BLaER1 treated with 17β-estradiol and CSF1 and Interleukin-3, amounts not matched to agents 10 nM and 100 nM (cell line): ENCODE measurements around the gene EMID1.
"Not testable (repeated sequence)": the region's sequence is repeated elsewhere in the genome, so short reads cannot be mapped to it uniquely, and the experiment has no call there.

ENCODE experiments used
- H3K27ac ChIP-seq, 11 experiments: shearing (Covaris generic); formaldehyde crosslinking; 2 replicates each; pipeline ENCODE4 v1.8.1; 2022
- H3K27me3 ChIP-seq, 11 experiments: shearing (Covaris generic); formaldehyde crosslinking; 2 replicates each; pipeline ENCODE4 v1.8.1; 2022
- H3K36me3 ChIP-seq, 11 experiments: shearing (Covaris generic); formaldehyde crosslinking; 2 replicates each; pipeline ENCODE4 v1.8.1; 2022
- H3K4me1 ChIP-seq, 10 experiments: shearing (Covaris generic); formaldehyde crosslinking; 2 replicates each; pipeline ENCODE4 v1.8.1; 2022
- H3K4me2 ChIP-seq, 11 experiments: shearing (Covaris generic); formaldehyde crosslinking; 2 replicates each; pipeline ENCODE4 v1.8.1; 2022
- H3K4me3 ChIP-seq, 10 experiments: shearing (Covaris generic); formaldehyde crosslinking; 2 replicates each; pipeline ENCODE4 v1.8.1; 2022
- H3K9ac ChIP-seq, 11 experiments: shearing (Covaris generic); formaldehyde crosslinking; 2 replicates each; pipeline ENCODE4 v1.8.1; 2022
- H3K9me3 ChIP-seq, 11 experiments: shearing (Covaris generic); formaldehyde crosslinking; replicated peaks in 1 of 11; 2 replicates each; pipeline ENCODE4 v1.8.1; 2022
- H4K20me1 ChIP-seq, 11 experiments: shearing (Covaris generic); formaldehyde crosslinking; 2 replicates each; pipeline ENCODE4 v1.8.1; 2022
- Cebpa-rat ChIP-seq, 11 experiments: shearing (Covaris generic); IDR thresholded peaks; 2 replicates each; pipeline ENCODE4 v1.8.1; 2022

The EMID1 gene

DNA sequence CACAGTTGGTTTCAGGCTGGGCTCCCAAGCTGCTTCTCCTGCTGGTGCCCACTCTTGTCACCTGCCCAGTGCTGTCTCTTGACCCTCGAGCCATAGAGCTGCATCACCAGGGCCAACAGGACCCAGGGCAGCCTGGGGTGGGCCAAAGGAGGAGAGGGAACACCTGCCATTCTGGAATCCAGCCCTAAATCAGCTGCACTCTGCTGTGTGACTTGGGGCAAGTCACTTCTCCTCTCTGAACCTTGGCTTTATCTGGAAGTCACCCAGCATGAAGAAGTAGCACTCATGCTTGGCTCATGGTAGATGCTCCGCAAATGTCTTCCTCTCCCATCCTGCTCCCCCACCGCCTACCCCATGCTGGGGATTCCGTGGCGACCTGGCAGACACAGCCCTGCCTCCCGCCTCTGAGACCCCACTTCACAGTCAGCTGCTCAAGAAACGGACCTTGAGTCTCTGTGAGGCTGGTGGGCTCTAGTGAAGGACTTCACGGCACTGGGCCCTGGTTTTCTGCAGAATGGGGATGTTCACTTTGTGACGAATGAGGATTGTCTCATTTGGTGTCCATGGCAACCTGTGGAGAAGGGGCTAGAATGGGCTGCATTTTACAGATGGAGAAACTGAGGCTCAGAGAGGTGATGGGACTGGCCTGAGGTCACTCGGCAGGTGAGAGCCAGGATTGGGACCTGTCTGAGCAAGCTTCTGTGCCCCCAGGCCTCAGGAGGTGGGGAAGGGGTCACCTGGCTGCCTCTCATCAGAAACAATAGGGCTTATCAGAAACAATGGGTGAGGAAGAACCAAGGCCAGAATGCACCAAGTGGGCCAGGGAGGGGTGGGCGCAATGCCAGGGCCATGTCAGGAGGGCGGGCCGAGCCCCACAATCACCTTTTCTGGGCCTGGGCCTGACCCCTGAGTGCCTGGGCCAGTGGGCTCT lies 12.4 kb downstream of the EMID1 start:
- Histone ChIP-seq H3K9me3 (no peaks in the 10 kb centered on the region), H3K9ac (no peak overlapping the region)

DNA sequence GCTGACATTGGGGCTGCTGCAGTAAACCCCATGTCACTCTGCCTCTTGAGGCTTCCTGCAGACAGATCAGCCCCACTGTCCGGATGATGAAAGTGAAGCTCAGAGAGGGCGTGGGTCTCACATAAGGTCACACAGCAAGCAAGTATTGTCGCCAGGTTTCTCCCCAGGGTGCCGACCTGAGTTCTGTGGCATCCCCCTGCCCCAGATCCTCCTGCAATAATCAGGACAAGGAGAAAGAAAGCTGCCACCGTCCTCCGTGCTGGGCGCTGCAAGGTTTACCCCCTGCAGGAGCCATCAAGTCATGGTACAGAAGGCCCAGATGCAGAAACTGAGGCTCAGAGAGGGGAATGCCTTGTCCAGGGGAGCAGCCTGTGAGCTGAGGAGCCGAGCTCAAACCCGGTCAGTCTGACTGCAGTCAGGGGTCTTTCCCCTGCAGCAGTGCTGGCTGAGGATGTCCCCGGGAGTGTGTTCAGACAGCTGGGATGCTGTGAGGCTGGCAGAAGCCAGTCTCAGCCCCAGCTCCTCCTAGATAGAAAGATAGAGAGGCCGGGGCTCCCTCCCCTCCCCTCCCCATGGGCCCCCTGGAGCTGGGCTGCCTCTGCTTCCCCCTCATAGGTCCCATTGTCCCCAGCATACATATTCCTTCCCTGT lies 13.2 kb downstream of the EMID1 start:
- Histone ChIP-seq H3K9ac (no peak overlapping the region), H3K4me3 (no peak overlapping the region), H3K27ac (no peak overlapping the region), H3K27me3 (peaks cover 0 to 54% (median 22%) of the 10 kb centered on the region in 11 experiments; a peak in 13 of 22 replicates), H3K4me1 (peaks cover 0 to 10% (median 5%) of the 10 kb centered on the region in 10 experiments; a peak in 10 of 20 replicates), H4K20me1 (peaks cover 0 to 41% (median 16%) of the 10 kb centered on the region in 11 experiments; a peak in 11 of 22 replicates), H3K4me2 (no peak overlapping the region), H3K9me3 (no peaks in the 10 kb centered on the region), H3K36me3 (no peaks in the 10 kb centered on the region)
- TF ChIP-seq Cebpa-rat (IDR thresholded peaks at IDR 0.05): no peak

More for the DNA sequence above, 12.4 kb downstream of the EMID1 start:
- Histone ChIP-seq H3K27me3 (peaks cover 0 to 62% (median 30%) of the 10 kb centered on the region in 11 experiments; a peak in 16 of 22 replicates), H4K20me1 (peaks cover 0 to 49% (median 16%) of the 10 kb centered on the region in 11 experiments; a peak in 11 of 22 replicates), H3K27ac (no peak overlapping the region), H3K4me2 (peak overlapping the region in 3 of 11 experiments; percentile 28 to 45 (median 29); a peak in 1 of 22 replicates), H3K36me3 (no peaks in the 10 kb centered on the region), H3K4me3 (no peak overlapping the region), H3K4me1 (peaks cover 0 to 10% (median 5%) of the 10 kb centered on the region in 10 experiments; a peak in 10 of 20 replicates)
- no peak for TF ChIP-seq Cebpa-rat (IDR thresholded peaks at IDR 0.05)

DNA sequence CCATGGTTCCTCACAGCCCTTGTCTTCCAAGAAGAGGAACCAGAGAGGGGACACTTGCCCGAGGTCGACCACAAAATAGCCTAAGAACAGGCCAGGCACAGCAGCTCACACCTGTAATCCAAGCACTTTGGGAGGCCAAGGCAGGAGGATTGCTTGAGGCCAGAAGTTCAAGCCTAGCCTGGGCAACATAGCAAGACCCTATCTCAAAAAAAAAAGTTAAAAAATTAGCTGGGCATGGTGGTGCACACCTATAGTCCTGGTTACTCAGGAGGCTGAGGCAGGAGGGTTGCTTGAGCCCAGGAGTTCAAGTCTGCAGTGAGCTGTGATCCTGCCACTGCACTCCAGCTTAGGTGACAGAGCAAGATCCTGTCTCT lies 13.7 kb downstream of the EMID1 start:
- not testable (repeated sequence) for H3K9me3 ChIP-seq, H3K4me1 ChIP-seq, H3K4me3 ChIP-seq, H3K36me3 ChIP-seq, H3K9ac ChIP-seq, H3K4me2 ChIP-seq, H3K27ac ChIP-seq
- Histone ChIP-seq H3K27me3 (peaks cover 0 to 49% (median 17%) of the 10 kb centered on the region in 11 experiments; a peak in 13 of 22 replicates), H4K20me1 (peaks cover 0 to 38% (median 11%) of the 10 kb centered on the region in 11 experiments; a peak in 11 of 22 replicates)

DNA sequence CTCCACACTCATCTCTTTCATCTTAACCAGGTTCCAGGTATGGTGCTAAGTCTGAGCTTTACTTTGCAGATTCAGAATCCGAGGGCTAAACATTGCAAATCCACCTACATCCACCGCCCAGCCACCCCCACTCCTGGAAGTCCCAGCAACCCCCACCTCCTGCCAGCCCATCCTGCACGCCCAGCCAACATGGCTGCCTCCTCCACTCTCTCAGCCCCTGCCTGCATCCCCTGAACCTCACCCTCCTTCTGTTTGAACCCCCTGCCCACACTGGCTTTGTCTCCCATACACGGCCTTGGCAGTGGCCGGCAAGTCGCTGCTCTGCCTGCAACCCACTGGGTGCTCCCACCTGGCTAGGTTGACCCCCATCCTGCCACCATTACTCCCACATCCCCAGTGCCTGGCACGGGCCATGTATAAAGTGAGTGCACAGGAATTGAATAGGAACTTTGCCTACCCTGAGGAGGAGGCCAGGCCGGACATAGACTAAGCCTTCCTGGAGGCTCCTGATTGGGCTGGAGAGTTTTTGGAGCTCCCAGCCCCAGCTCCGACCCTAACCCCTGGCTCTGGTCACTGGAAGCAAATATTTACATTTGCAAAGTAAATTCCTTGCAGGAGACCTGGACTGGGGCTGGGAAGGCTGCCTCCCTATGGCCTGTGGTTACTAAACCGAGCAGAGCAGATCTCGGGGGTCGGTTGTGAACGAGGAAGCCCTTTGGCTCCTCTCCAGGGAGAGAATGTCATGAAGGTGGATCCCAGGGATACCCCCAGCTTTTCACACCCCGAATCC lies 14.4 kb downstream of the EMID1 start:
- Histone ChIP-seq H3K9ac (no peak overlapping the region), H3K36me3 (no peaks in the 10 kb centered on the region), H4K20me1 (peaks cover 0 to 36% (median 8%) of the 10 kb centered on the region in 11 experiments; a peak in 10 of 22 replicates), H3K27me3 (peaks cover 0 to 42% (median 10%) of the 10 kb centered on the region in 11 experiments; a peak in 11 of 22 replicates), H3K4me1 (peaks cover 0 to 13% (median 7%) of the 10 kb centered on the region in 10 experiments; a peak in 13 of 20 replicates), H3K4me2 (no peak overlapping the region), H3K27ac (no peak overlapping the region), H3K4me3 (no peak overlapping the region), H3K9me3 (no peaks in the 10 kb centered on the region)
- TF ChIP-seq Cebpa-rat (IDR thresholded peaks at IDR 0.05): no peak

DNA sequence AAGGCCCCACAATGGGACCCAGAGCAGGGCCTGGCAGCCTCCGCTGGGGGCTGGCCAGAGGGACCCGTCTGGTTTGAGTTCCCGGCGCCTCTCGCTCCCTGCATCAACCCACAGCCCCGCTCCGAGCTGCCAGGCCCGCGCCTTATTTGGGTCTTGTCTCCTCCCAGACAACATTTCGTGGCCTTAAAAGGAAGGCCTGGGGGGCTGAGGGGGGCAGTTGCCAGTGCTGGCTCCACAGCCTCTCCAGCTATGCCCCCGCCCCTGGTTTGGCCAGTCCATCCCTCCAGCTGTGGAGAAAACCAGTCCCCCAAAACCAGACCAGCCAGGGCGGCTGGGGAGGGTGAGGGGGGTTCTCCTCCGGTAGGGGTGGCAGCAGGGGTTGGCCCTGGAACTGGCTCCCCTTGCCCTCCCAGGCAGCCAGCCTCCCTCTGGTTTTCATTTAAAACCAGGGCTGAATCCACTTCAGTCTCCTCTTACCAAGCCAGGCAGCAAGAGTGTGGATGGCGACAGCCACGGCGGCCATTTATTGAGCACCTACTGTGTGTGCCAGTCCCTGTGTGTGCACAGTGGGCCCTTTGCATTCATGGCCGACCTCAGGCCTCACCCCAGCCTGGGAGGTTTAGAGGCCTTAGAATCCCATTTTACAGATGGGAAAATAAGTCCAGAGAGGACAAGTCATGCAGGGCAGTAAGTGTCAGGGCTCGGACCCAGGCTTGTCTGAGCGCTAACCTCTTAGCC lies 18.6 kb downstream of the EMID1 start:
- no peak overlapping the region for H3K9ac ChIP-seq
- peaks cover 0 to 19% (median 0%) of the 10 kb centered on the region in 11 experiments; a peak in 6 of 22 replicates for H4K20me1 ChIP-seq
- H3K27ac ChIP-seq: no peak overlapping the region

DNA sequence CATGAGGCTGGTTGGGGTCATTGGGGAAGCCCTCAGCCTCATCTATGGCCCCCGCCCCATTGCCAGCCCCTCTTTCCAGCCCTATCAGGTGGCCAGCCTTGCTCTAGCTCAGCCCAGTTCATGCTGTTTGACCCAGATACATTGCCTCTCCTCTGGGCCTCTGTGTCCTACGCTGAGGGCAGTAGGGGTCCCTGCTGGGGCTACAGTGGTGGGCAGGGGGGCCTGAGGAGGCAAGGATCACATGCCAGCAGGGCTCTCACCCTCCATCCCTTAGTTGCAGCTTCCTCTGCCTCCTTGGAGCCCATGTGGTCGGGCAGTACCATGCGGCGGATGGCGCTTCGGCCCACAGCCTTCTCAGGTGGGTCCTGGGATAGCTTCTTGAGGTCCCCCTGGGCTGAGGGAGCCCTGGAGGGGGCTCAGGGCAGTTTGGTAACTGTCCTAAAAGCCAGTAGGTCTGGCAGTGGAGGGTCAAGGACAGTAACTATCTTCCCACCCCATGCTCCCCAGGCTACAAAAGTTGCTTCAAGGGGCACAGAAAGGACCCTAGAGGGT lies 19.2 kb downstream of the EMID1 start:
- peaks cover 0 to 6% (median 0%) of the 10 kb centered on the region in 11 experiments; a peak in 3 of 22 replicates for H3K27me3 ChIP-seq
- peaks cover 0 to 11% (median 3%) of the 10 kb centered on the region in 10 experiments; a peak in 9 of 20 replicates for H3K4me1 ChIP-seq
- peaks cover 0 to 19% (median 0%) of the 10 kb centered on the region in 11 experiments; a peak in 6 of 22 replicates for H4K20me1 ChIP-seq
- no peak overlapping the region for H3K9ac ChIP-seq
- H3K27ac ChIP-seq: no peak overlapping the region
- peak overlapping the region in 5 of 11 experiments; percentile 20 to 43 (median 26); a peak in 10 of 22 replicates for H3K4me2 ChIP-seq
- H3K9me3 ChIP-seq: no peaks in the 10 kb centered on the region
- TF ChIP-seq Cebpa-rat (IDR thresholded peaks at IDR 0.05): no peak
- H3K36me3 ChIP-seq: no peaks in the 10 kb centered on the region
- H3K4me3 ChIP-seq: no peak overlapping the region

More for the DNA sequence above, 18.6 kb downstream of the EMID1 start:
- Histone ChIP-seq H3K4me1 (peaks cover 0 to 11% (median 3%) of the 10 kb centered on the region in 10 experiments; a peak in 9 of 20 replicates), H3K4me3 (no peak overlapping the region), H3K9me3 (no peaks in the 10 kb centered on the region), H3K27me3 (peaks cover 0 to 9% (median 0%) of the 10 kb centered on the region in 11 experiments; a peak in 3 of 22 replicates), H3K36me3 (no peaks in the 10 kb centered on the region), H3K4me2 (no peak overlapping the region)
- TF ChIP-seq Cebpa-rat (IDR thresholded peaks at IDR 0.05): no peak

DNA sequence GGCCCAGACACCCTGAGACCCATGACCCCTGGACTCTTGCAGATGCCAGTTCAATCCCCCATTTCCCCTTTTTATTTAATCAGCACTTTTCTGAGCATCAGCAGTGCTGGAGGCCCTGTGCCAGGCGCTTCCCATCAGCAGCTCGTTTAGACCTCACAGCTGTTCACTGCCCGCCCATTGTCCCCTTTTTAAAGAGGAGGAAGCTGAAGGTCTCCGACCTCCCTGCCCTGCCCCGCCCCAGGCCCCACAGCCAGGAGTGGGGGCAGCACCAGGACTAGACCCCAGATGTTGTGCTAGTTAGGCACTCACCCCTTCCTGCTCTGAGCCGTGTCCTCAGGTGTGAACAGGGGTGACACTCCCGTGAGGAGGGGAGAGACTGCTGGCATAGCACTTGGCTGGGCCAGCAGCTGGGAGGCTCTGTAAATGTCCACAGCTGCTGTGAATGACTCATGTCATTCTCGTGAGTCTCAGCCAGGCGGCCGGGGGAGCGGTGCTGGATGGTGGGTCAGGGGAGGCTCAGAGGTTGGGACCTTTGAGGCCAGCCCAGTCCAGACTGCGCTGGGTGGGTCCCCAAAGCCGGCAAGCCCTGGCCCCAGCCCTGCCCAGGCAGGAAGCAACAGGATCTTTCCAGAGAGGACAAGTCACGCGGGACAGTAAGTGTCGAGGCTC lies 19.9 kb downstream of the EMID1 start:
- no peak overlapping the region for H3K27ac ChIP-seq
- H3K4me1 ChIP-seq: peaks cover 0 to 11% (median 3%) of the 10 kb centered on the region in 10 experiments; a peak in 9 of 20 replicates
- H3K4me3 ChIP-seq: no peak overlapping the region
- H3K9me3 ChIP-seq: no peaks in the 10 kb centered on the region
- H3K36me3 ChIP-seq: no peaks in the 10 kb centered on the region
- peak overlapping the region in 5 of 11 experiments; percentile 20 to 43 (median 26); a peak in 10 of 22 replicates for H3K4me2 ChIP-seq
- H3K9ac ChIP-seq: peak overlapping the region in 1 of 11 experiments; percentile 29; a peak in 1 of 22 replicates
- no peaks in the 10 kb centered on the region; a peak in 1 of 22 replicates for H3K27me3 ChIP-seq
- H4K20me1 ChIP-seq: peaks cover 0 to 19% (median 0%) of the 10 kb centered on the region in 11 experiments; a peak in 6 of 22 replicates
- no peak for TF ChIP-seq Cebpa-rat (IDR thresholded peaks at IDR 0.05)
